CD14-positive monocyte (primary cell): Measurements from ENCODE around the gene CYP26C1. TPM values are rescaled to one million over a fixed set of nuclear protein-coding genes. Genes with fewer than 3 reads are reported as not detected.
A peak's percentile ranks its signal among the peaks of the same experiment; 100 is the strongest.

Experiments
- DNase-seq, 3 donors: peaks; one replicate each; pipeline ENCODE4 v3.0.0-alpha.2; 2011 to 2022
- H2AFZ ChIP-seq: 2 replicates; pipeline ENCODE4 v1.6.0; 2012; ENCODE audit warnings: mild to moderate bottlenecking, low read depth, low read length, inconsistent platforms; ENCODE audit not compliant: insufficient read depth, poor library complexity, severe bottlenecking
- H3K27ac ChIP-seq, 2 donors: 1 replicate in 1 of 2; 2 replicates in 1 of 2; pipeline ENCODE4 v1.5.1; 2012 to 2013; ENCODE audit warnings: low read length in 2 of 2, control low read depth in 1 of 2, inconsistent platforms in 1 of 2, low read depth in 1 of 2, mild to moderate bottlenecking in 1 of 2
- H3K27me3 ChIP-seq, 2 donors: one replicate each; pipeline versions ENCODE4 v1.6.0 to v1.6.1; 2011 to 2013; ENCODE audit warnings: low read length in 2 of 2; ENCODE audit not compliant: control insufficient read depth in 2 of 2, insufficient read depth in 2 of 2
- H3K36me3 ChIP-seq, 2 donors: replicated peaks in 1 of 2; 1 replicate in 1 of 2; 2 replicates in 1 of 2; pipeline versions ENCODE4 v1.5.1 to v1.6.1; 2012 to 2013; ENCODE audit warnings: low read length in 2 of 2, control low read depth in 1 of 2, inconsistent platforms in 1 of 2, mild to moderate bottlenecking in 1 of 2; ENCODE audit not compliant: insufficient read depth in 2 of 2, control insufficient read depth in 1 of 2
- H3K4me1 ChIP-seq, 2 donors: 1 replicate in 1 of 2; 2 replicates in 1 of 2; pipeline versions ENCODE4 v1.5.1 to v1.6.1; 2012 to 2013; ENCODE audit warnings: low read length in 2 of 2, control low read depth in 1 of 2, inconsistent platforms in 1 of 2, mild to moderate bottlenecking in 1 of 2, moderate library complexity in 1 of 2; ENCODE audit not compliant: insufficient read depth in 2 of 2, control insufficient read depth in 1 of 2
- H3K4me2 ChIP-seq: replicated peaks from 2 replicates; pipeline ENCODE3; 2012; ENCODE audit warnings: low read length, moderate library complexity, mild to moderate bottlenecking; ENCODE audit not compliant: poor library complexity, severe bottlenecking; ENCODE audit errors: extremely low read depth
- H3K4me3 ChIP-seq, 3 experiments: fragments of 200-600 bp in 1 of 3; sonication (generic) in 1 of 3; replicated peaks in 1 of 3; 1 replicate in 2 of 3; 2 replicates in 1 of 3; pipeline ENCODE4 v1.5.1; 2011 to 2013; ENCODE audit warnings: low read length in 3 of 3, mild to moderate bottlenecking in 3 of 3, control low read depth in 2 of 3, low read depth in 2 of 3, inconsistent platforms in 1 of 3, moderate library complexity in 1 of 3
- H3K79me2 ChIP-seq: 2 replicates; pipeline ENCODE4 v1.6.0; 2012; ENCODE audit warnings: mild to moderate bottlenecking, control low read depth, inconsistent platforms, low read length, moderate library complexity; ENCODE audit not compliant: insufficient read depth
- H3K9ac ChIP-seq: 2 replicates; pipeline ENCODE4 v1.6.0; 2017; ENCODE audit warnings: low read length, mild to moderate bottlenecking; ENCODE audit not compliant: insufficient read depth, poor library complexity, severe bottlenecking
- H3K9me3 ChIP-seq, 2 donors: replicated peaks in 1 of 2; 1 replicate in 1 of 2; 2 replicates in 1 of 2; pipeline versions ENCODE4 v1.5.1 to v1.6.1; 2012 to 2013; ENCODE audit warnings: low read length in 2 of 2, control low read depth in 1 of 2; ENCODE audit not compliant: control insufficient read depth in 1 of 2, insufficient read depth in 1 of 2
- H4K20me1 ChIP-seq: 2 replicates; pipeline ENCODE4 v1.6.0; 2012; ENCODE audit warnings: mild to moderate bottlenecking, low read length, control low read depth, moderate library complexity; ENCODE audit not compliant: insufficient read depth
- H3K27ac Mint-ChIP-seq, 7 donors: one replicate each; pipeline ENCODE4 v1.8.0; 2020; ENCODE audit warnings: mild to moderate bottlenecking in 7 of 7, mixed read lengths in 7 of 7, moderate library complexity in 6 of 7, inconsistent platforms in 2 of 7
- H3K27me3 Mint-ChIP-seq, 3 donors: one replicate each; pipeline ENCODE4 v1.8.0; 2021 to 2022; ENCODE audit warnings: low read depth in 3 of 3, mild to moderate bottlenecking in 3 of 3, mixed read lengths in 3 of 3, moderate library complexity in 3 of 3, inconsistent platforms in 1 of 3
- H3K36me3 Mint-ChIP-seq, 2 donors: one replicate each; pipeline ENCODE4 v1.8.0; 2020; ENCODE audit warnings: mixed read lengths in 2 of 2, inconsistent platforms in 1 of 2, mild to moderate bottlenecking in 1 of 2
- H3K4me1 Mint-ChIP-seq: one replicate; pipeline ENCODE4 v1.8.0; 2020; ENCODE audit warnings: mild to moderate bottlenecking, mixed read lengths
- H3K4me3 Mint-ChIP-seq, 2 donors: one replicate each; pipeline ENCODE4 v1.8.0; 2020; ENCODE audit warnings: mild to moderate bottlenecking in 2 of 2, mixed read lengths in 2 of 2, moderate library complexity in 1 of 2
- H3K9me3 Mint-ChIP-seq, 7 donors: one replicate each; pipeline ENCODE4 v1.8.0; 2020 to 2022; ENCODE audit warnings: mixed read lengths in 7 of 7, mild to moderate bottlenecking in 6 of 7, moderate library complexity in 6 of 7, inconsistent platforms in 2 of 7
- WGBS: methylation state at CpG from one replicate; pipeline ENCODE4 v1.1.5; 2013; ENCODE audit warnings: missing lambda C conversion rate; ENCODE audit not compliant: insufficient coverage; 5-methylcytosine and 5-hydroxymethylcytosine counted together
- intact Hi-C, 2 donors: fragments of 100-400 bp; cut with micrococcal nuclease; formaldehyde crosslinking; loops; one replicate each; pipeline versions ENCODE4 v1.15.0 to v1.15.1; 2023
- polyA plus RNA-seq, 3 donors: library from polyadenylated mRNA; depleted of rRNA in 1 of 3; unstranded in 2 of 3; stranded (reverse) in 1 of 3; fragments of 300-500 nt in 2 of 3; fragments of >200 nt in 1 of 3; fragmentation: Illumina TruSeq in 2 of 3; gene quantifications; 1 replicate in 2 of 3; 2 replicates in 1 of 3; pipeline ENCODE4 v1.2.3, GENCODE V29; 2012 to 2021
- TF ChIP-seq, protein P1 (sequence below): fragments of 200-600 bp; IDR thresholded peaks from one replicate; pipeline ENCODE4 v1.8.0; 2022; ENCODE audit warnings: antibody characterized with exemption, mild to moderate bottlenecking

Gene CYP26C1
- polyA plus RNA-seq, 3 donors, result not detected

DNA sequence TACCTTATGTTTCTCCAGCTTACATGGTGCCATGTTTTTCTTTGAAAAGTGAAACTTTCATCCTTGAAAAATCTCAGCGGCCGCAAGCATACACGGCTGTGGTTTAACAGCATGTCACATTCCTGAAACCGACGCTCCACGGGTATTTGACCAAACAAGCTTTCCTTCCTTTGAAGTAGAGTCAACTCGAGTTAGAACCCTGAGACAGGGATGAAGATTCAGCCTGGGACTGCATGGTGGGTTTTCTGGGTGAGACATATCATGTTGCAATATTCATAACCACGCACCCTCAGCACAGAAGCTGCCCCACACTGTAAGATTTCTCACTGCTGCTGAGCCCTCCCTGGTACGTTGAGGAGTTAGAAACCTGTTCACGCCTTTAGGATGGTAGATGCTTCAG, 21.2 kb downstream of the CYP26C1 start:
- Mint-ChIP-seq H3K27ac (no peak overlapping the region), H3K9me3 (peaks cover 0 to 3% (median 0%) of the 10 kb centered on the region in 7 donors), H3K36me3 (no peaks in the 10 kb centered on the region), H3K27me3 (peaks cover 20 to 45% (median 42%) of the 10 kb centered on the region in 3 donors), H3K4me1 (peaks cover 6% of the 10 kb centered on the region), H3K4me3 (peak overlapping the region in 1 of 2 donors; percentile 11)
- Histone ChIP-seq H3K4me1 (peaks cover 0 to 3% of the 10 kb centered on the region in 2 donors), H3K79me2 (no peaks in the 10 kb centered on the region), H3K9me3 (no peaks in the 10 kb centered on the region), H3K4me3 (no peak overlapping the region), H3K36me3 (no peaks in the 10 kb centered on the region), H3K27ac (no peak overlapping the region), H2AFZ (no peak overlapping the region), H3K9ac (no peak overlapping the region), H3K27me3 (peaks cover 19 to 26% of the 10 kb centered on the region in 2 donors), H3K4me2 (no peak overlapping the region), H4K20me1 (no peaks in the 10 kb centered on the region)
- TF ChIP-seq, protein P1, sequence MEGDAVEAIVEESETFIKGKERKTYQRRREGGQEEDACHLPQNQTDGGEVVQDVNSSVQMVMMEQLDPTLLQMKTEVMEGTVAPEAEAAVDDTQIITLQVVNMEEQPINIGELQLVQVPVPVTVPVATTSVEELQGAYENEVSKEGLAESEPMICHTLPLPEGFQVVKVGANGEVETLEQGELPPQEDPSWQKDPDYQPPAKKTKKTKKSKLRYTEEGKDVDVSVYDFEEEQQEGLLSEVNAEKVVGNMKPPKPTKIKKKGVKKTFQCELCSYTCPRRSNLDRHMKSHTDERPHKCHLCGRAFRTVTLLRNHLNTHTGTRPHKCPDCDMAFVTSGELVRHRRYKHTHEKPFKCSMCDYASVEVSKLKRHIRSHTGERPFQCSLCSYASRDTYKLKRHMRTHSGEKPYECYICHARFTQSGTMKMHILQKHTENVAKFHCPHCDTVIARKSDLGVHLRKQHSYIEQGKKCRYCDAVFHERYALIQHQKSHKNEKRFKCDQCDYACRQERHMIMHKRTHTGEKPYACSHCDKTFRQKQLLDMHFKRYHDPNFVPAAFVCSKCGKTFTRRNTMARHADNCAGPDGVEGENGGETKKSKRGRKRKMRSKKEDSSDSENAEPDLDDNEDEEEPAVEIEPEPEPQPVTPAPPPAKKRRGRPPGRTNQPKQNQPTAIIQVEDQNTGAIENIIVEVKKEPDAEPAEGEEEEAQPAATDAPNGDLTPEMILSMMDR, result no peak
- intact Hi-C loops, result loop anchor here (2.0 to 5.0 kb wide), 4 partner anchors 205 to 271 kb away; no protein-coding TSS in a partner anchor
- 73% methylated on average over 3 of the region's 10 CpGs for WGBS
- no peak for DNase-seq

DNA sequence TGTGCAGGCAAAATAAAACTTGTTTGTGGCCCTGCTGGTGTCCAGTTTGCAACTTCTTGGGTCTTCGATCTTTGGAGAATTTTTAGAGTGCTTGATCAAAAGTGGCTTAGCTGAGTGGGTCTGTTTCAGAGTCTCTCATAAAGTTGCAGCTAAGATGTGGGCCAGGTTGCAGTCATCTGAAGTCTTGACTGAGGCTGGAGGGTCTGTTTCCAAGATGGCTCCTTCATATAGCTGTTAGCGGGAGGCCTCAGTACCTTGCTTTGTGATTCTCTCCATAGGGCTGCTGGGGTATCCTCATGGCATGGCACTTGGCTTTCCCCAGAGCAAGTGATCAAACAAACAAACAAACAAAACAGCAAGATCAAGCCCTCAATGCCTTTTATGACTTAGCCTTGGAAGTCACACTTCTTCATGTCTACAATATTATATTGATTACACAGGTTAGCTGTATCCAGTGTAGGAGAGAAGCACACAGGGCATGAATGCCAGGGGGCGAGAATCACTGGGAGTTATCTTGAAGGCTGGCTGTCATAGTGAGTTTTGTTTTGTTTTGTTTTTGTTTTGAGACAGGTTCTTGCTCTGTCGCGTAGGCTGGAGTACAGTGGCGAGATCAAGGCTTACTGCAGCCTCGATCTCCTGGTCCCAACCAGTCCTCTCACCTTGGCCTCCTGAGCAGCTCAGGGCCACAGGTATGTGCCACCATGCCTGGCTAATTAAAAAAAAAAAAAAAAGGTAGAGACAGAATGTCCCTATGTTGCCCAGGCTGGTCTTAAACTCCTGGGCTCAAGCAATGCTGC, 23.3 kb downstream of the CYP26C1 start:
- no peaks in the 10 kb centered on the region for H3K36me3 Mint-ChIP-seq
- WGBS, result 97% methylated on average over 5 of the region's 7 CpGs
- intact Hi-C loops, result loop anchor here in 1 of 2 donors (5.0 kb wide), 2 partner anchors 203 to 268 kb away; no protein-coding TSS in a partner anchor
- H3K9me3 ChIP-seq, result no peaks in the 10 kb centered on the region
- peaks cover 0 to 3% of the 10 kb centered on the region in 2 donors for H3K4me1 ChIP-seq
- TF ChIP-seq, protein P1, result no peak
- no peak overlapping the region for H3K27ac ChIP-seq
- peaks cover 10 to 37% (median 33%) of the 10 kb centered on the region in 3 donors for H3K27me3 Mint-ChIP-seq
- H3K4me2 ChIP-seq, result no peak overlapping the region
- H3K9ac ChIP-seq, result no peak overlapping the region
- H3K4me3 ChIP-seq, result no peak overlapping the region
- DNase-seq, result no peak
- no peaks in the 10 kb centered on the region for H3K79me2 ChIP-seq
- no peak overlapping the region for H2AFZ ChIP-seq
- peaks cover 0 to 3% (median 0%) of the 10 kb centered on the region in 7 donors for H3K9me3 Mint-ChIP-seq
- peaks cover 6% of the 10 kb centered on the region for H3K4me1 Mint-ChIP-seq
- no peak overlapping the region for H3K27ac Mint-ChIP-seq
- no peaks in the 10 kb centered on the region for H4K20me1 ChIP-seq
- no peak overlapping the region for H3K4me3 Mint-ChIP-seq
- peaks cover 9 to 10% of the 10 kb centered on the region in 2 donors for H3K27me3 ChIP-seq
- no peaks in the 10 kb centered on the region for H3K36me3 ChIP-seq
